ENCODE data around the gene IGFBP2.

DNA sequence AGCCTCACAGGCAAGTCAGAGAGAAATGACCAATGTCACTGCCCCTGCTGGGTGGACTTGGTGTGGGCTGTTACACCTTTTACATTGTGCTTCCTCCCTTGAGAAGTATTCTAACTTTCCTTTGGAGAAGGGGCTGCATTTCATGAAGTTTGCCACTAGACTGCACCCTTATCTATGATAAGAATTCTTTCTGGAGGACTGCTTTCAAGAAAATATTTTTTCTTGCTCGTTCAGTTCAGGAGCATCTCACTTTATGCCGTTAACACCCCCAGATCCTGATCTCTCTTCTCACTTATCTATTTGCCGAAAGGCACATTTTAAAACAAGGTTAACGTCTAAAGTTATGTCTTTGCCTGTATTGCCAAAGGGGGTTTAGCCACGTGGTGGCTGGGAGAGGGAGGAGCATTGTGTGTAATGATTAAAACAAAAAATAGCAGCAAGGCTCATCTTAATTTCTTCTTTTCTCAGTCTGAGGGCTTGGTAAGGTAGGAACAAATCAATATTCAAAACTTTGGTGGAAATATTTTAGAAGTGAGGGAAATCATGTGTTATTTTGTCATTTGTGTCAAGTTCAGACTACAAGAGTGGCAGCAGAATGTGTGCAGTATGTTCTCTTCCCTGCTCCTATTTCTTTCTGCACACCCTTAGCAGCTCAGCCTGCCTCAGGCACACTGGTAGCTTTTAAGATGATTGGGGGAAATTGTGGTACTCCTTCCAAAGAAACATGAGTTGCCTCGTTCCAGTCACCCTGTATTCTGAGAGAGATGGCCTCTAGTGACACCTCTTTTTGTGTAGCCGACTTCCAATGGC lies 63.7 kb downstream of the IGFBP2 start:
- TF ChIP-seq EZH2phosphoT487 (IDR thresholded peaks at IDR 0.05; ENCODE audit: insufficient read depth, low read depth) (no peak), EZH2 (IDR thresholded peaks at IDR 0.05; ENCODE audit: insufficient read depth, poor library complexity, severe bottlenecking) (no peak)
